Hematopoietic multipotent progenitor cell treated with erythropoietin and hydrocortisone succinate and interleukin-3 and kit ligand, for 8 days (in vitro differentiated cells): ENCODE measurements around the gene AADAC.
"Not testable (repeated sequence)": the region's sequence is repeated elsewhere in the genome, so short reads cannot be mapped to it uniquely, and the experiment has no call there.

Experiments used
- DNase-seq: peaks from one replicate; pipeline ENCODE4 v3.0.0-alpha.2; 2015

AADAC gene

GRCh38 chr3:151813799-151814198 lies at the start of gene AADAC:
Gene AADAC (plus strand): TSS chr3:151814116. CDS start chr3:151814163, 47 bp downstream.
- DNase-seq, result no peak

GRCh38 chr3:151764699-151765098 lies 49.2 kb upstream of the AADAC start:
- not testable (repeated sequence) for DNase-seq

GRCh38 chr3:151765685-151766084 lies 48.2 kb upstream of the AADAC start:
- no peak for DNase-seq

- DNase-seq, result no peak
Measured at GRCh38 chr3:151766454-151766853, 47.5 kb upstream of the AADAC start.

- DNase-seq, result no peak
Measured at GRCh38 chr3:151768393-151768930, 45.5 kb upstream of the AADAC start.

- no peak for DNase-seq
Measured at GRCh38 chr3:151769175-151769574, 44.7 kb upstream of the AADAC start.

GRCh38 chr3:151770956-151771355 lies 43.0 kb upstream of the AADAC start:
- no peak for DNase-seq

- DNase-seq, result no peak
Measured at GRCh38 chr3:151772825-151773480, 41.0 kb upstream of the AADAC start.

- DNase-seq, result no peak
Measured at GRCh38 chr3:151774235-151774634, 39.7 kb upstream of the AADAC start.

GRCh38 chr3:151774910-151775309 lies 39.0 kb upstream of the AADAC start:
- no peak for DNase-seq

- no peak for DNase-seq
Measured at GRCh38 chr3:151775314-151776258, 38.3 kb upstream of the AADAC start.

- no peak for DNase-seq
Measured at GRCh38 chr3:151776259-151776740, 37.6 kb upstream of the AADAC start.

GRCh38 chr3:151777880-151778279 lies 36.0 kb upstream of the AADAC start:
- DNase-seq, result no peak

- no peak for DNase-seq
Measured at GRCh38 chr3:151787626-151788025, 26.3 kb upstream of the AADAC start.

- no peak for DNase-seq
Measured at GRCh38 chr3:151788401-151788800, 25.5 kb upstream of the AADAC start.

- DNase-seq, result no peak
Measured at GRCh38 chr3:151789853-151790463, 24.0 kb upstream of the AADAC start.

- not testable (repeated sequence) for DNase-seq
Measured at GRCh38 chr3:151790763-151791162, 23.2 kb upstream of the AADAC start.

- DNase-seq, result no peak
Measured at GRCh38 chr3:151792411-151792810, 21.5 kb upstream of the AADAC start.

GRCh38 chr3:151793636-151794035 lies 20.3 kb upstream of the AADAC start:
- DNase-seq, result no peak

- no peak for DNase-seq
Measured at GRCh38 chr3:151794080-151794479, 19.8 kb upstream of the AADAC start.

GRCh38 chr3:151795276-151795675 lies 18.6 kb upstream of the AADAC start:
- DNase-seq, result no peak

GRCh38 chr3:151796105-151796680 lies 17.7 kb upstream of the AADAC start:
- no peak for DNase-seq

- DNase-seq, result no peak
Measured at GRCh38 chr3:151798466-151798865, 15.4 kb upstream of the AADAC start.
